A549 (cell line): ENCODE results near the gene RELN. TPM values are rescaled to one million over a fixed set of nuclear protein-coding genes. Genes with fewer than 3 reads are reported as not detected.

Experiments used
- ATAC-seq, 2 experiments: fragments of 200-7000 bp in 1 of 2; fragments of >200 bp in 1 of 2; cut with Nextera tagmentation in 1 of 2; cut with Tn5 transposase in 1 of 2; 3 replicates each; pipeline versions ENCODE4 v1.8.0 to v1.9.1; 2018 to 2020; ENCODE audit warnings: mild to moderate bottlenecking in 1 of 2, moderate library complexity in 1 of 2
- CTCF ChIA-PET: fragments of 300-600 bp; sonication (Branson Sonifier 250); formaldehyde crosslinking; extraction: SDS; loops from one replicate; lab custom pipeline; 2021; ENCODE audit warnings: antibody characterized with exemption, inconsistent platforms; lab: Yijun Ruan, JAX
- POLR2A ChIA-PET: fragments of 350-600 bp; formaldehyde crosslinking; extraction: SDS; loops from one replicate; lab custom pipeline; 2021; ENCODE audit warnings: antibody characterized with exemption, inconsistent platforms; lab: Yijun Ruan, JAX
- DNase-seq, 2 experiments: peaks; one replicate each; pipeline versions ENCODE4 v3.0.0 to v3.0.0-alpha.2; 2011 to 2016; ENCODE audit warnings: low read depth in 1 of 2, low spot score in 1 of 2
- FAIRE-seq: peaks from 2 replicates; lab custom pipeline; 2011; peaks lifted over from hg19 to GRCh38; lab: Jason Lieb, UNC
- H3K27ac ChIP-seq, 2 experiments: fragments of >200 bp; sonication (Bioruptor Twin); formaldehyde crosslinking; 3 replicates each; pipeline ENCODE4 v1.5.1; 2016 to 2017
- H3K4me1 ChIP-seq: fragments of >200 bp; sonication (Bioruptor Twin); formaldehyde crosslinking; 3 replicates; pipeline ENCODE4 v1.6.1; 2016
- H3K4me2 ChIP-seq: fragments of >200 bp; sonication (Bioruptor Twin); formaldehyde crosslinking; 3 replicates; pipeline ENCODE4 v1.6.1; 2016
- H3K4me3 ChIP-seq: fragments of >200 bp; sonication (Bioruptor Twin); formaldehyde crosslinking; 3 replicates; pipeline ENCODE4 v1.5.1; 2016
- H3K9me3 ChIP-seq: fragments of >200 bp; sonication (Bioruptor Twin); formaldehyde crosslinking; 3 replicates; pipeline ENCODE4 v1.6.1; 2016
- CBX2 ChIP-seq: fragments of 200-600 bp; sonication (generic); IDR thresholded peaks from 2 replicates; pipeline ENCODE4 v1.6.1; 2016; ENCODE audit warnings: low read depth, mild to moderate bottlenecking, borderline replicate concordance
- CHD4 ChIP-seq: fragments of 200-600 bp; sonication (generic); IDR thresholded peaks from 2 replicates; pipeline ENCODE4 v1.6.1; 2016; ENCODE audit warnings: antibody characterized with exemption, mild to moderate bottlenecking, borderline replicate concordance
- EHMT2 ChIP-seq: fragments of 200-600 bp; sonication (generic); IDR thresholded peaks from 2 replicates; pipeline ENCODE4 v1.6.1; 2016; ENCODE audit warnings: antibody characterized with exemption, low read depth, mild to moderate bottlenecking, moderate library complexity
- FOSB ChIP-seq: fragments of 250-450 bp; sonication (Bioruptor Pico); IDR thresholded peaks from 2 replicates; pipeline ENCODE4 v1.5.0; 2020; ENCODE audit warnings: mild to moderate bottlenecking, moderate library complexity
- FOXS1 ChIP-seq: fragments of 250-450 bp; sonication (Bioruptor Pico); IDR thresholded peaks from 2 replicates; pipeline ENCODE4 v1.5.0; 2020; ENCODE audit warnings: mild to moderate bottlenecking, moderate library complexity
- HDAC2 ChIP-seq: fragments of 200-600 bp; sonication (generic); IDR thresholded peaks from 2 replicates; pipeline ENCODE4 v1.6.1; 2016
- HEYL ChIP-seq: fragments of 250-450 bp; sonication (Bioruptor Pico); IDR thresholded peaks from 2 replicates; pipeline ENCODE4 v1.8.0; 2021; ENCODE audit warnings: mild to moderate bottlenecking, moderate library complexity
- KDM5A ChIP-seq: fragments of 200-600 bp; sonication (generic); IDR thresholded peaks from 2 replicates; pipeline ENCODE4 v1.6.1; 2016; ENCODE audit warnings: antibody characterized with exemption, mild to moderate bottlenecking
- NFE2L2 ChIP-seq: fragments of 150-350 bp; conservative IDR thresholded peaks from 2 replicates; pipeline ENCODE4 v1.6.1; 2014; ENCODE audit warnings: low read length
- NR3C1 ChIP-seq: fragments of >200 bp; sonication (Bioruptor Twin); formaldehyde crosslinking; IDR thresholded peaks from 3 replicates; pipeline ENCODE4 v1.6.1; 2017
- RAD21 ChIP-seq, 2 experiments: fragments of >200 bp in 1 of 2; sonication (Bioruptor Twin) in 1 of 2; formaldehyde crosslinking in 1 of 2; IDR thresholded peaks in 1 of 2; conservative IDR thresholded peaks in 1 of 2; 2 replicates in 1 of 2; 3 replicates in 1 of 2; pipeline ENCODE4 v1.6.1; 2012 to 2018; ENCODE audit warnings: inconsistent platforms in 1 of 2
- RARB ChIP-seq: fragments of 250-450 bp; sonication (Bioruptor Pico); IDR thresholded peaks from 2 replicates; pipeline ENCODE4 v1.8.0; 2021; ENCODE audit warnings: mild to moderate bottlenecking, moderate library complexity
- RNF2 ChIP-seq: fragments of 200-600 bp; sonication (generic); IDR thresholded peaks from 2 replicates; pipeline ENCODE4 v1.6.1; 2016; ENCODE audit warnings: low read depth, mild to moderate bottlenecking, antibody characterized with exemption, moderate library complexity, borderline replicate concordance
- SMC3 ChIP-seq: fragments of >200 bp; sonication (Bioruptor Twin); formaldehyde crosslinking; IDR thresholded peaks from 3 replicates; pipeline ENCODE4 v1.6.1; 2018; ENCODE audit warnings: inconsistent platforms
- SREBF2 ChIP-seq: fragments of 450-650 bp; IDR thresholded peaks from 2 replicates; pipeline ENCODE4 v1.6.1; 2014; ENCODE audit warnings: mild to moderate bottlenecking, moderate library complexity
- ZFP36 ChIP-seq: fragments of 450-650 bp; IDR thresholded peaks from 2 replicates; pipeline ENCODE4 v1.6.1; 2014; ENCODE audit warnings: borderline replicate concordance; ENCODE audit not compliant: partially characterized antibody
- ZSCAN20 ChIP-seq: fragments of 250-450 bp; sonication (Bioruptor Pico); IDR thresholded peaks from 2 replicates; pipeline ENCODE4 v1.8.0; 2022; ENCODE audit warnings: mild to moderate bottlenecking, moderate library complexity
- WGBS: methylation state at CpG from one replicate; pipeline ENCODE4 v1.1.6; 2017; ENCODE audit errors: missing lambda C conversion rate; 5-methylcytosine and 5-hydroxymethylcytosine counted together
- polyA plus RNA-seq, 4 experiments: library from polyadenylated mRNA; depleted of rRNA in 3 of 4; stranded (reverse); fragments of >200 nt; fragmentation: RNase III in 1 of 4; extraction: RNeasy Plus Mini Kit Qiagen cat#74134 plus additional on column Dnase treatment in 1 of 4; gene quantifications; 2 replicates in 3 of 4; 3 replicates in 1 of 4; pipeline ENCODE4 v1.2.3, GENCODE V29; 2011 to 2017
- TF ChIP-seq, protein P1 (sequence below): fragments of >200 bp; sonication (Bioruptor Twin); formaldehyde crosslinking; IDR thresholded peaks from 2 replicates; pipeline ENCODE4 v1.6.1; 2016
- TF ChIP-seq, protein P2 (sequence below): fragments of >200 bp; sonication (Bioruptor Twin); formaldehyde crosslinking; IDR thresholded peaks from 3 replicates; pipeline ENCODE4 v1.6.1; 2016
- TF ChIP-seq, protein P3 (sequence below): fragments of 150-350 bp; IDR thresholded peaks from 2 replicates; pipeline ENCODE4 v1.6.1; 2014; ENCODE audit warnings: low read depth, mild to moderate bottlenecking, low read length
- TF ChIP-seq, protein P4 (sequence below): IDR thresholded peaks from 2 replicates; pipeline ENCODE4 v1.6.1; 2012; ENCODE audit warnings: low read depth, borderline replicate concordance
- TF ChIP-seq, protein P5 (sequence below): fragments of >200 bp; sonication (Bioruptor Twin); formaldehyde crosslinking; IDR thresholded peaks from 3 replicates; pipeline ENCODE4 v1.5.1; 2016

Gene RELN
- polyA plus RNA-seq, 2 of the 4 experiments (the other 2 are of a cell fraction), result not detected

DNA sequence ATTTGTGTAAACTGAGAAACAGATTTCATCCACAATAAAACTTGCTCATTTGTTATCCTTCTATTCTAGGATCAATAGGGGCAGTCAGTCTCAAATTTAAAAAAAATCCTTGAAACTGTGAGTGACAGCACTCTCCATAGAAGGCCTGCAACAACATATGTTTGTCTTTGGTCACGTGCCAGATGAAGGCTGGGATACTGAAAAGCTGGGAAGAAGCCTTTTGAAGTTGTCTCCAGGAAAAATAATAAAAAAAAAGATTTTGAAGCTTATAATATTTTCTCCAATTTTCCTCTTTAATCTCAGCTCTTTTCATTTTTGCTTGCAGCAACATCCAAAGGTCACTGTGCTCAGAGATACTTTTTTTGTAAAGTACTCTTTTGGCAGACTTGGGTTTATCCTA lies 414.9 kb downstream of the RELN start:
- Histone ChIP-seq H3K4me3 (no peak overlapping the region), H3K4me1 (no peaks in the 10 kb centered on the region), H3K4me2 (no peak overlapping the region)
- DNase-seq, result no peak
- FAIRE-seq, result no peak
- POLR2A ChIA-PET, result no interaction called here
- WGBS, result 6% methylated on average over 1 of the region's 1 CpG
- no peak for TF ChIP-seq RAD21 (conservative IDR thresholded peaks at IDR 0.05 in 1 of 2, IDR thresholded peaks at IDR 0.05 in 1 of 2)
- no peak for TF ChIP-seq RARB (CRISPR knock-in tag)
- TF ChIP-seq HDAC2, result no peak
- TF ChIP-seq CBX2, result no peak
- TF ChIP-seq KDM5A, result no peak
- TF ChIP-seq, protein P1, sequence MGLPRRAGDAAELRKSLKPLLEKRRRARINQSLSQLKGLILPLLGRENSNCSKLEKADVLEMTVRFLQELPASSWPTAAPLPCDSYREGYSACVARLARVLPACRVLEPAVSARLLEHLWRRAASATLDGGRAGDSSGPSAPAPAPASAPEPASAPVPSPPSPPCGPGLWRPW, result no peak
- no peak for TF ChIP-seq HEYL (CRISPR knock-in tag)
- TF ChIP-seq, protein P2, sequence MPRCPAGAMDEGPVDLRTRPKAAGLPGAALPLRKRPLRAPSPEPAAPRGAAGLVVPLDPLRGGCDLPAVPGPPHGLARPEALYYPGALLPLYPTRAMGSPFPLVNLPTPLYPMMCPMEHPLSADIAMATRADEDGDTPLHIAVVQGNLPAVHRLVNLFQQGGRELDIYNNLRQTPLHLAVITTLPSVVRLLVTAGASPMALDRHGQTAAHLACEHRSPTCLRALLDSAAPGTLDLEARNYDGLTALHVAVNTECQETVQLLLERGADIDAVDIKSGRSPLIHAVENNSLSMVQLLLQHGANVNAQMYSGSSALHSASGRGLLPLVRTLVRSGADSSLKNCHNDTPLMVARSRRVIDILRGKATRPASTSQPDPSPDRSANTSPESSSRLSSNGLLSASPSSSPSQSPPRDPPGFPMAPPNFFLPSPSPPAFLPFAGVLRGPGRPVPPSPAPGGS, result no peak
- no peak for TF ChIP-seq ZFP36
- TF ChIP-seq ZSCAN20 (CRISPR knock-in tag), result no peak
- TF ChIP-seq NFE2L2, result no peak
- no peak for TF ChIP-seq CHD4
- TF ChIP-seq SREBF2, result no peak
- TF ChIP-seq, all 56 proteins: peak for 0
- H3K9me3 ChIP-seq, result no peaks in the 10 kb centered on the region
- ATAC-seq, result no peak
- CTCF ChIA-PET, result interaction anchor here (0.7 to 2.7 kb wide), 18 partner anchors 11 to 1345 kb away, joined by 3 to 14 read pairs (median 4); no protein-coding TSS in a partner anchor
- H3K27ac ChIP-seq, result no peak overlapping the region

DNA sequence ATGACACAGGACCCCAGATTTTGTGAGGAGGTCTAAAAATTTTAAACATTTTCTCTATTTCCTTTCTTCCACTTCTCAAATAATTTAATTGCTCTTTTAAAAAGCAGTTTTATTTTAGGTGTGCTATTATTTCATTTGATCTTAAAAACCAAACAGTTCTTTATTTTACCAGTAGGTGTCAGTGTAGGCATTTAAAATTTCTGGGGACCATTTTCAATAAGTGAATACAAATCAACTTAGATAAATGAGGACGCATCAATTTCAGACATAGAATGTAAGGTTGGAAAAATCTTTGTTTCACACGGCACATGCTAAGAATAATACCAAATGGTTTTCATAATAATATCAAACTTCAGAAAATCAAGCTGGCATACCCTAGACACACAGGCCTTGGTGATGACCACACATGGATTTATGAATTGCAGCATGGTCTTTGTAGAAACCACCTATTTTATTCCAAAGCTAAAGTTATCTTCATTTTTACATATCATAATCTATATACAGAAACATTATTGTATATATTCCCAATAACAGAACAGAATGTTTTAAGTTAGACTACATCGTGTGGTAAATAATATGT lies 415.9 kb downstream of the RELN start:
- Histone ChIP-seq H3K4me2 (no peak overlapping the region), H3K4me3 (no peak overlapping the region), H3K27ac (no peak overlapping the region), H3K4me1 (no peaks in the 10 kb centered on the region), H3K9me3 (no peaks in the 10 kb centered on the region)
- DNase-seq (peak; percentile 10 to 29), FAIRE-seq (peak; percentile 91), ATAC-seq (0 out of 6 replicates have a peak, but pooled peaks of 1 of the 2 experiments have one; percentile 36)
- ChIA-PET POLR2A (no interaction called here), CTCF (interaction anchor here (0.7 to 2.7 kb wide), 29 partner anchors 9 to 1347 kb away, joined by 3 to 14 read pairs (median 4); no protein-coding TSS in a partner anchor)
- TF ChIP-seq, protein P3, sequence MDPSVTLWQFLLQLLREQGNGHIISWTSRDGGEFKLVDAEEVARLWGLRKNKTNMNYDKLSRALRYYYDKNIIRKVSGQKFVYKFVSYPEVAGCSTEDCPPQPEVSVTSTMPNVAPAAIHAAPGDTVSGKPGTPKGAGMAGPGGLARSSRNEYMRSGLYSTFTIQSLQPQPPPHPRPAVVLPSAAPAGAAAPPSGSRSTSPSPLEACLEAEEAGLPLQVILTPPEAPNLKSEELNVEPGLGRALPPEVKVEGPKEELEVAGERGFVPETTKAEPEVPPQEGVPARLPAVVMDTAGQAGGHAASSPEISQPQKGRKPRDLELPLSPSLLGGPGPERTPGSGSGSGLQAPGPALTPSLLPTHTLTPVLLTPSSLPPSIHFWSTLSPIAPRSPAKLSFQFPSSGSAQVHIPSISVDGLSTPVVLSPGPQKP, result no peak
- TF ChIP-seq EHMT2 (no peak), RAD21 (conservative IDR thresholded peaks at IDR 0.05 in 1 of 2, IDR thresholded peaks at IDR 0.05 in 1 of 2) (peak; percentile 69 to 83), NR3C1 (no peak), FOSB (CRISPR knock-in tag) (no peak), RNF2 (no peak), ZSCAN20 (CRISPR knock-in tag) (no peak), NFE2L2 (no peak), FOXS1 (CRISPR knock-in tag) (no peak), SMC3 (peak; percentile 72)
- TF ChIP-seq, protein P4, sequence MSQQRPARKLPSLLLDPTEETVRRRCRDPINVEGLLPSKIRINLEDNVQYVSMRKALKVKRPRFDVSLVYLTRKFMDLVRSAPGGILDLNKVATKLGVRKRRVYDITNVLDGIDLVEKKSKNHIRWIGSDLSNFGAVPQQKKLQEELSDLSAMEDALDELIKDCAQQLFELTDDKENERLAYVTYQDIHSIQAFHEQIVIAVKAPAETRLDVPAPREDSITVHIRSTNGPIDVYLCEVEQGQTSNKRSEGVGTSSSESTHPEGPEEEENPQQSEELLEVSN, result no peak
- TF ChIP-seq, protein P5, sequence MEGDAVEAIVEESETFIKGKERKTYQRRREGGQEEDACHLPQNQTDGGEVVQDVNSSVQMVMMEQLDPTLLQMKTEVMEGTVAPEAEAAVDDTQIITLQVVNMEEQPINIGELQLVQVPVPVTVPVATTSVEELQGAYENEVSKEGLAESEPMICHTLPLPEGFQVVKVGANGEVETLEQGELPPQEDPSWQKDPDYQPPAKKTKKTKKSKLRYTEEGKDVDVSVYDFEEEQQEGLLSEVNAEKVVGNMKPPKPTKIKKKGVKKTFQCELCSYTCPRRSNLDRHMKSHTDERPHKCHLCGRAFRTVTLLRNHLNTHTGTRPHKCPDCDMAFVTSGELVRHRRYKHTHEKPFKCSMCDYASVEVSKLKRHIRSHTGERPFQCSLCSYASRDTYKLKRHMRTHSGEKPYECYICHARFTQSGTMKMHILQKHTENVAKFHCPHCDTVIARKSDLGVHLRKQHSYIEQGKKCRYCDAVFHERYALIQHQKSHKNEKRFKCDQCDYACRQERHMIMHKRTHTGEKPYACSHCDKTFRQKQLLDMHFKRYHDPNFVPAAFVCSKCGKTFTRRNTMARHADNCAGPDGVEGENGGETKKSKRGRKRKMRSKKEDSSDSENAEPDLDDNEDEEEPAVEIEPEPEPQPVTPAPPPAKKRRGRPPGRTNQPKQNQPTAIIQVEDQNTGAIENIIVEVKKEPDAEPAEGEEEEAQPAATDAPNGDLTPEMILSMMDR, result peak; percentile 82
- WGBS, result 32% methylated on average over 3 of the region's 3 CpGs
